ENCODE results near the gene PLSCR3.
A peak's percentile ranks its signal among the peaks of the same experiment; 100 is the strongest.

The PLSCR3 gene

GRCh38 chr17:7406235-7406825, 12.0 kb upstream of the PLSCR3 start:
- Histone ChIP-seq H3K27me3 (ENCODE audit: control insufficient read depth, insufficient read depth, low read length) (no peaks in the 10 kb centered on the region), H3K4me3 (ENCODE audit: low read length) (peak overlapping the region; percentile 72; the same call in 1 of the 2 replicates), H3K9me3 (ENCODE audit: control insufficient read depth, insufficient read depth, low read length) (no peaks in the 10 kb centered on the region), H3K4me1 (ENCODE audit: control insufficient read depth, insufficient read depth, low read length) (peaks cover 2% of the 10 kb centered on the region), H3K27ac (ENCODE audit: low read length) (no peak overlapping the region), H3K36me3 (ENCODE audit: control insufficient read depth, insufficient read depth, low read length) (peaks cover 20% of the 10 kb centered on the region)
- no peak for DNase-seq (ENCODE audit: low read depth, low spot score)
- no CpG with 5 or more reads among the region's 12 CpGs for WGBS (ENCODE audit: insufficient coverage, insufficient read length)

- no peak for DNase-seq (ENCODE audit: low read depth, low spot score)
- Histone ChIP-seq H3K4me1 (ENCODE audit: control insufficient read depth, insufficient read depth, low read length) (peaks cover 2% of the 10 kb centered on the region), H3K27ac (ENCODE audit: low read length) (no peak overlapping the region), H3K27me3 (ENCODE audit: control insufficient read depth, insufficient read depth, low read length) (no peaks in the 10 kb centered on the region), H3K4me3 (ENCODE audit: low read length) (peak overlapping the region; percentile 72), H3K9me3 (ENCODE audit: control insufficient read depth, insufficient read depth, low read length) (no peaks in the 10 kb centered on the region), H3K36me3 (ENCODE audit: control insufficient read depth, insufficient read depth, low read length) (peaks cover 19% of the 10 kb centered on the region)
- no CpG with 5 or more reads among the region's 38 CpGs for WGBS (ENCODE audit: insufficient coverage, insufficient read length)
Observed at GRCh38 chr17:7405350-7406234, 11.3 kb upstream of the PLSCR3 start.

- Histone ChIP-seq H3K36me3 (ENCODE audit: control insufficient read depth, insufficient read depth, low read length) (peaks cover 12% of the 10 kb centered on the region), H3K4me1 (ENCODE audit: control insufficient read depth, insufficient read depth, low read length) (peaks cover 2% of the 10 kb centered on the region), H3K27ac (ENCODE audit: low read length) (no peak overlapping the region), H3K4me3 (ENCODE audit: low read length) (peak overlapping the region; percentile 72; the same call in 1 of the 2 replicates), H3K9me3 (ENCODE audit: control insufficient read depth, insufficient read depth, low read length) (no peaks in the 10 kb centered on the region), H3K27me3 (ENCODE audit: control insufficient read depth, insufficient read depth, low read length) (no peaks in the 10 kb centered on the region)
- no CpG with 5 or more reads among the region's 65 CpGs for WGBS (ENCODE audit: insufficient coverage, insufficient read length)
- no peak for DNase-seq (ENCODE audit: low read depth, low spot score)
Observed at GRCh38 chr17:7404737-7405349, 10.5 kb upstream of the PLSCR3 start.

GRCh38 chr17:7403977-7404736, 9.8 kb upstream of the PLSCR3 start, which contains the start of gene TMEM256:
TMEM256 (minus strand) TSS chr17:7404097; CDS start chr17:7404084, 13 bp downstream.
- Histone ChIP-seq H3K27ac (ENCODE audit: low read length) (no peak within 1 kb of the TSS), H3K4me3 (ENCODE audit: low read length) (peak within 1 kb of the TSS; percentile 99), H3K27me3 (ENCODE audit: control insufficient read depth, insufficient read depth, low read length) (no peaks in the 10 kb centered on the region), H3K4me1 (ENCODE audit: control insufficient read depth, insufficient read depth, low read length) (peaks cover 2% of the 10 kb centered on the region), H3K36me3 (ENCODE audit: control insufficient read depth, insufficient read depth, low read length) (peaks cover 7% of the 10 kb centered on the region), H3K9me3 (ENCODE audit: control insufficient read depth, insufficient read depth, low read length) (no peaks in the 10 kb centered on the region)
- peak; percentile 98 for DNase-seq (ENCODE audit: low read depth, low spot score)
- WGBS (ENCODE audit: insufficient coverage, insufficient read length): no CpG with 5 or more reads among the region's 49 CpGs

- DNase-seq (ENCODE audit: low read depth, low spot score): no peak
- H3K36me3 ChIP-seq (ENCODE audit: control insufficient read depth, insufficient read depth, low read length): peaks cover 2% of the 10 kb centered on the region
- H3K4me3 ChIP-seq (ENCODE audit: low read length): peak overlapping the region; percentile 99
- no peak overlapping the region for H3K27ac ChIP-seq (ENCODE audit: low read length)
- peaks cover 2% of the 10 kb centered on the region for H3K4me1 ChIP-seq (ENCODE audit: control insufficient read depth, insufficient read depth, low read length)
- H3K9me3 ChIP-seq (ENCODE audit: control insufficient read depth, insufficient read depth, low read length): no peaks in the 10 kb centered on the region
- no CpG with 5 or more reads among the region's 13 CpGs for WGBS (ENCODE audit: insufficient coverage, insufficient read length)
- no peaks in the 10 kb centered on the region for H3K27me3 ChIP-seq (ENCODE audit: control insufficient read depth, insufficient read depth, low read length)
Observed at GRCh38 chr17:7403727-7403976, 9.3 kb upstream of the PLSCR3 start.

- H3K36me3 ChIP-seq (ENCODE audit: control insufficient read depth, insufficient read depth, low read length): no peaks in the 10 kb centered on the region; the same call in 1 of the 2 replicates
- H3K4me3 ChIP-seq (ENCODE audit: low read length): peak overlapping the region; percentile 99; the same call in 1 of the 2 replicates
- H3K9me3 ChIP-seq (ENCODE audit: control insufficient read depth, insufficient read depth, low read length): no peaks in the 10 kb centered on the region
- no CpG with 5 or more reads among the region's 16 CpGs for WGBS (ENCODE audit: insufficient coverage, insufficient read length)
- no peak overlapping the region for H3K27ac ChIP-seq (ENCODE audit: low read length)
- DNase-seq (ENCODE audit: low read depth, low spot score): no peak
- H3K27me3 ChIP-seq (ENCODE audit: control insufficient read depth, insufficient read depth, low read length): no peaks in the 10 kb centered on the region
- H3K4me1 ChIP-seq (ENCODE audit: control insufficient read depth, insufficient read depth, low read length): peaks cover 2% of the 10 kb centered on the region; the same call in 1 of the 2 replicates
Observed at GRCh38 chr17:7403043-7403726, 8.9 kb upstream of the PLSCR3 start.

- Histone ChIP-seq H3K27me3 (ENCODE audit: control insufficient read depth, insufficient read depth, low read length) (no peaks in the 10 kb centered on the region), H3K4me1 (ENCODE audit: control insufficient read depth, insufficient read depth, low read length) (peaks cover 2% of the 10 kb centered on the region; the same call in 1 of the 2 replicates), H3K4me3 (ENCODE audit: low read length) (no peak overlapping the region), H3K9me3 (ENCODE audit: control insufficient read depth, insufficient read depth, low read length) (no peaks in the 10 kb centered on the region), H3K27ac (ENCODE audit: low read length) (no peak overlapping the region), H3K36me3 (ENCODE audit: control insufficient read depth, insufficient read depth, low read length) (no peaks in the 10 kb centered on the region)
- no peak for DNase-seq (ENCODE audit: low read depth, low spot score)
- no CpG with 5 or more reads among the region's 2 CpGs for WGBS (ENCODE audit: insufficient coverage, insufficient read length)
Observed at GRCh38 chr17:7398612-7399011, 4.3 kb upstream of the PLSCR3 start.

- H3K27me3 ChIP-seq (ENCODE audit: control insufficient read depth, insufficient read depth, low read length): no peaks in the 10 kb centered on the region
- peaks cover 2% of the 10 kb centered on the region; the same call in 1 of the 2 replicates for H3K36me3 ChIP-seq (ENCODE audit: control insufficient read depth, insufficient read depth, low read length)
- WGBS (ENCODE audit: insufficient coverage, insufficient read length): no CpG with 5 or more reads among the region's 4 CpGs
- no peak for DNase-seq (ENCODE audit: low read depth, low spot score)
- no peak overlapping the region for H3K27ac ChIP-seq (ENCODE audit: low read length)
- H3K9me3 ChIP-seq (ENCODE audit: control insufficient read depth, insufficient read depth, low read length): no peaks in the 10 kb centered on the region
- no peak overlapping the region for H3K4me3 ChIP-seq (ENCODE audit: low read length)
- H3K4me1 ChIP-seq (ENCODE audit: control insufficient read depth, insufficient read depth, low read length): peaks cover 2% of the 10 kb centered on the region; the same call in 1 of the 2 replicates
Observed at GRCh38 chr17:7396147-7396546, 1.8 kb upstream of the PLSCR3 start.

- H3K36me3 ChIP-seq (ENCODE audit: control insufficient read depth, insufficient read depth, low read length): peaks cover 6% of the 10 kb centered on the region; the same call in 1 of the 2 replicates
- no peaks in the 10 kb centered on the region for H3K27me3 ChIP-seq (ENCODE audit: control insufficient read depth, insufficient read depth, low read length)
- no peaks in the 10 kb centered on the region for H3K9me3 ChIP-seq (ENCODE audit: control insufficient read depth, insufficient read depth, low read length)
- H3K4me1 ChIP-seq (ENCODE audit: control insufficient read depth, insufficient read depth, low read length): peaks cover 2% of the 10 kb centered on the region; the same call in 1 of the 2 replicates
- peak overlapping the region; percentile 79; the same call in 1 of the 2 replicates for H3K4me3 ChIP-seq (ENCODE audit: low read length)
- no peak overlapping the region for H3K27ac ChIP-seq (ENCODE audit: low read length)
- DNase-seq (ENCODE audit: low read depth, low spot score): no peak
- no CpG with 5 or more reads among the region's 48 CpGs for WGBS (ENCODE audit: insufficient coverage, insufficient read length)
Observed at GRCh38 chr17:7393613-7394451, 493 bp downstream of the PLSCR3 start.
